Measurements from ENCODE around the gene CATSPER3.

The CATSPER3 gene

DNA sequence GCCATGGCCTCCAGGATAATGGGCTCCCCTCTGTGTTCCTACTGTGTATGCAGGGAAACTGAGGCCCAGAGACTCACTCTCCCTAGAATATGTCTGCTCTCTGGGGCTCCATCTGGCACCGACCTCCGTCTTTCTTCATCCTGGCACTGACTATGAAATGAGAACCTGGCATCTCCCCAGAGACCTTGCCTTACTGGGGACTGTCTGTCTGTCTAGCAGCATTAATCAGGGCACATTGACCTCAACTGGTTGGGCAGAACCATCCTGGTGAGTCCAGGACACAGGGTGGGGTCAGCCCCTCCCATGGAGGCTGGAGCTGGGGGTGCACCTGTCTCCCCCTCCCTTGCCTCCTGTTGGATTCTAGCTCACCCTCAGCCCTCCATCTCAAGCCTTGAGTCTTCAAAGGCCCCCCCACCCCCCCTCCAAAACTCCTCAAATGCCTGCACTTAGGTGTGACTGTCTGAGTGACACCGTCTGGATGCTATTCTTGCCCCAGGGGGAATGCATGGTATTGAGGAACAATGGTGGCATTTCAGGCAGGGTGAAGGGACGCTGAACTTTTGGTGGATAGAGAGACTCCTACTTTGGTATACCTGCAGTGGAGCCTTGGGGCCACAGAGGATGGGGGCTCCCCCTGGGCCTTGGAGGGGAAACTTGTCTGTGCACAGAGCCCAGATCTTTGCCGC, 79.1 kb downstream of the CATSPER3 start:
- Histone ChIP-seq H3K27ac (ENCODE audit: low read depth, low read length) (no peak overlapping the region), H3K27me3 (ENCODE audit: control insufficient read depth, insufficient read depth, low read length) (peaks cover 20% of the 10 kb centered on the region), H3K9ac (ENCODE audit: low read length) (no peak overlapping the region), H3K4me1 (ENCODE audit: control insufficient read depth, insufficient read depth, low read length) (no peaks in the 10 kb centered on the region), H3K4me3 (ENCODE audit: low read length) (no peak overlapping the region), H3K36me3 (ENCODE audit: control insufficient read depth, insufficient read depth, low read length) (no peaks in the 10 kb centered on the region)

- Histone ChIP-seq H3K27ac (ENCODE audit: low read depth, low read length) (no peak overlapping the region), H3K36me3 (ENCODE audit: control insufficient read depth, insufficient read depth, low read length) (no peaks in the 10 kb centered on the region), H3K4me1 (ENCODE audit: control insufficient read depth, insufficient read depth, low read length) (no peaks in the 10 kb centered on the region), H3K27me3 (ENCODE audit: control insufficient read depth, insufficient read depth, low read length) (peaks cover 19% of the 10 kb centered on the region), H3K4me3 (ENCODE audit: low read length) (no peak overlapping the region), H3K9ac (ENCODE audit: low read length) (no peak overlapping the region)
Measured at GRCh38 chr5:135047347-135047695, 79.6 kb downstream of the CATSPER3 start.

- no peak overlapping the region for H3K9ac ChIP-seq (ENCODE audit: low read length)
Measured at GRCh38 chr5:135048286-135048685, 80.6 kb downstream of the CATSPER3 start.

GRCh38 chr5:135048930-135049329, 81.2 kb downstream of the CATSPER3 start:
- H3K27ac ChIP-seq (ENCODE audit: low read depth, low read length): no peak overlapping the region
- peaks cover 19% of the 10 kb centered on the region for H3K27me3 ChIP-seq (ENCODE audit: control insufficient read depth, insufficient read depth, low read length)
- no peaks in the 10 kb centered on the region for H3K4me1 ChIP-seq (ENCODE audit: control insufficient read depth, insufficient read depth, low read length)
- H3K4me3 ChIP-seq (ENCODE audit: low read length): no peak overlapping the region
- H3K9ac ChIP-seq (ENCODE audit: low read length): no peak overlapping the region
- H3K36me3 ChIP-seq (ENCODE audit: control insufficient read depth, insufficient read depth, low read length): no peaks in the 10 kb centered on the region

More at GRCh38 chr5:135048286-135048685, 80.6 kb downstream of the CATSPER3 start:
- Histone ChIP-seq H3K36me3 (ENCODE audit: control insufficient read depth, insufficient read depth, low read length) (no peaks in the 10 kb centered on the region), H3K4me3 (ENCODE audit: low read length) (no peak overlapping the region), H3K27me3 (ENCODE audit: control insufficient read depth, insufficient read depth, low read length) (peaks cover 19% of the 10 kb centered on the region), H3K4me1 (ENCODE audit: control insufficient read depth, insufficient read depth, low read length) (no peaks in the 10 kb centered on the region), H3K27ac (ENCODE audit: low read depth, low read length) (no peak overlapping the region)

DNA sequence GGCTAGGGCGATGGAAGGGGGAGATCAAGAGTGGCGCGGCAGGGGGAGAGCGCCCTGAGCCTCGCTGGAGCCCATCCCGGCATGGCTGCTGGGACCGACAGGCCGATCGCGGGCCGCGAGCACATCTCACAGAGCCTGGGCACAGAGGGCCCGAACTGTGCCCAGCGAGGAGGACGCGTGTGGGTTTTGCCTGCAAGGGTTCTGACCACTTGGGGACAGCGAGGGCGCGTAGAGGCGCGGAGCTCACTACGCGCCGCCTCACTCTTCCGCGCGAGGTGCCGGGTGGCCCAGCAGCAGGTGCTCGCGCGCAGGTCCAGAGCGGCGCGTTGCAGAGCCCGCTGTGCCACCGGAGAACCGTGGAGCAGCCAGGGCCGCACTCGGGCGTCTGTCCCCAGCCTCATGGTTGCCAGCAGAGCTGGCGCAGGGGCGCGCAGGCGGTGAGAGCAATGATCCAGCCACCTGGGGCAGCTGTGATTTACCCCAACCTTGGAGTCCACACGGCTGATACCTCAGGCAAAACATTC, 82.6 kb downstream of the CATSPER3 start:
- Histone ChIP-seq H3K9ac (ENCODE audit: low read length) (no peak overlapping the region), H3K27me3 (ENCODE audit: control insufficient read depth, insufficient read depth, low read length) (peaks cover 17% of the 10 kb centered on the region), H3K4me1 (ENCODE audit: control insufficient read depth, insufficient read depth, low read length) (no peaks in the 10 kb centered on the region), H3K36me3 (ENCODE audit: control insufficient read depth, insufficient read depth, low read length) (no peaks in the 10 kb centered on the region), H3K4me3 (ENCODE audit: low read length) (no peak overlapping the region), H3K27ac (ENCODE audit: low read depth, low read length) (no peak overlapping the region)

DNA sequence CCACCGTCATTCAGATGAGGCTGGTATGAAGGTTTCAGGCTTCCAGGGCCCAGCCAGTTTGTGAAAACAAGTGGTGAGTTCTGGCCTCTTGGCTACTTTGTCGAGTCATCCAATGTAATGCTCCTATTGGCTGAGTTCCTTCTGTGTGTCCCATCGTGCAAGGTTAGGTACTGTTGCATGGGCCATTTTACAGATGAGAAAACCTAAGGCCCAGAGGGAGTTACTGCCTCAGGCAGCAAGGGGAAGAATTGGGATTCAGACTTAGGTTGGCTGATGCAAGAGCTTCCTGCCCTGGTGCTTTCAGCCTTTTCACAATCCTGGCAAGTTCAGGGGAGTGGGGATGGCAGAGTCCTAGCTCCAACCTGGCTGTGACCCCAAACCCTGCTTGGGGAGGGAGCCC, 83.7 kb downstream of the CATSPER3 start:
- Histone ChIP-seq H3K36me3 (ENCODE audit: control insufficient read depth, insufficient read depth, low read length) (no peaks in the 10 kb centered on the region), H3K4me3 (ENCODE audit: low read length) (no peak overlapping the region), H3K4me1 (ENCODE audit: control insufficient read depth, insufficient read depth, low read length) (no peaks in the 10 kb centered on the region), H3K27me3 (ENCODE audit: control insufficient read depth, insufficient read depth, low read length) (peaks cover 15% of the 10 kb centered on the region), H3K27ac (ENCODE audit: low read depth, low read length) (no peak overlapping the region), H3K9ac (ENCODE audit: low read length) (no peak overlapping the region)

- H3K9ac ChIP-seq (ENCODE audit: low read length): no peak overlapping the region
- peaks cover 12% of the 10 kb centered on the region for H3K27me3 ChIP-seq (ENCODE audit: control insufficient read depth, insufficient read depth, low read length)
- no peaks in the 10 kb centered on the region for H3K36me3 ChIP-seq (ENCODE audit: control insufficient read depth, insufficient read depth, low read length)
- no peak overlapping the region for H3K27ac ChIP-seq (ENCODE audit: low read depth, low read length)
- H3K4me1 ChIP-seq (ENCODE audit: control insufficient read depth, insufficient read depth, low read length): no peaks in the 10 kb centered on the region
- no peak overlapping the region for H3K4me3 ChIP-seq (ENCODE audit: low read length)
Measured at GRCh38 chr5:135051872-135052271, 84.2 kb downstream of the CATSPER3 start.

- no peaks in the 10 kb centered on the region for H3K4me1 ChIP-seq (ENCODE audit: control insufficient read depth, insufficient read depth, low read length)
- no peaks in the 10 kb centered on the region for H3K36me3 ChIP-seq (ENCODE audit: control insufficient read depth, insufficient read depth, low read length)
- no peak overlapping the region for H3K4me3 ChIP-seq (ENCODE audit: low read length)
- no peak overlapping the region for H3K9ac ChIP-seq (ENCODE audit: low read length)
- no peak overlapping the region for H3K27ac ChIP-seq (ENCODE audit: low read depth, low read length)
- peaks cover 12% of the 10 kb centered on the region for H3K27me3 ChIP-seq (ENCODE audit: control insufficient read depth, insufficient read depth, low read length)
Measured at GRCh38 chr5:135052511-135053145, 84.9 kb downstream of the CATSPER3 start.

DNA sequence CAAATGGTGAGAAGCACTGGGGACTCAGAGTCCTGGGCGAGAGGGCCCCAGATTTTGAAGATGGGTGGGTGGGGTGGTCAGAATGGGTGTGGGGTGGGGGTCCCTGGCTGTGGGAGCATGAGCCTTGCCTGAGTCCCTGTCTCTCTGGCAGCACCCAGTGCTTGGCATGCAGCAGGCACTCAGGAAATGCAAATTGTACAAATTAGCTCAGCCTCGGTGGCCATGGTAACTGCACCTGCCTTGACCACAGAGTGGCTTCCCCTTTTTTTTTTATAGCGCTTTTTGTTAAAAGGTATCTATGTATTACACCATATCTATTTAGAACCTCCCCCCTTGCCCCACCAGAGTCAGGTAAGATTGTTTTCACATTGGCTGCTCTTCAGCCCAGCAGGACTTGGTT, 85.6 kb downstream of the CATSPER3 start:
- Histone ChIP-seq H3K4me1 (ENCODE audit: control insufficient read depth, insufficient read depth, low read length) (no peaks in the 10 kb centered on the region), H3K27ac (ENCODE audit: low read depth, low read length) (no peak overlapping the region), H3K9ac (ENCODE audit: low read length) (no peak overlapping the region), H3K4me3 (ENCODE audit: low read length) (no peak overlapping the region), H3K36me3 (ENCODE audit: control insufficient read depth, insufficient read depth, low read length) (no peaks in the 10 kb centered on the region), H3K27me3 (ENCODE audit: control insufficient read depth, insufficient read depth, low read length) (peaks cover 10% of the 10 kb centered on the region)

DNA sequence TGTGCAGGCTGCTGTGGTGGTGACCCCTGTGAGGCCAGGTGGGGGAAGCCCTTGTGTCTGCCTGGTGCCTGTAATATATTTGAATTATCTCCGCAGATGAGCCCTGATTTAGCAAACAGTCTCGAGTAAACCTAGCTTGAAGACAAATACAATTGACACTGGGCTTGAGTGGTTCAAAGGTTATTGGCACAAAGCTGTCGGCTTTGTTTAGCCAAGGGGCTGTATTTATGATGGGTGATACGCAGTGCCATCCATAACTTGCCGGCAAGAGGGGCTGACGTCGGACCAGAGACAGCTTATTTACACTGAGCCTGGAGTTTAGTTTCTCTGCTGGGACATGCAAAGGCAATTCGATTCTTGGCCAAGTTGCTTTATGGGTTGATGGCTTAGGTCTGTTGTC, 86.3 kb downstream of the CATSPER3 start:
- H3K4me1 ChIP-seq (ENCODE audit: control insufficient read depth, insufficient read depth, low read length): no peaks in the 10 kb centered on the region
- H3K27ac ChIP-seq (ENCODE audit: low read depth, low read length): no peak overlapping the region
- no peak overlapping the region for H3K4me3 ChIP-seq (ENCODE audit: low read length)
- peaks cover 10% of the 10 kb centered on the region for H3K27me3 ChIP-seq (ENCODE audit: control insufficient read depth, insufficient read depth, low read length)
- no peak overlapping the region for H3K9ac ChIP-seq (ENCODE audit: low read length)
- H3K36me3 ChIP-seq (ENCODE audit: control insufficient read depth, insufficient read depth, low read length): no peaks in the 10 kb centered on the region

DNA sequence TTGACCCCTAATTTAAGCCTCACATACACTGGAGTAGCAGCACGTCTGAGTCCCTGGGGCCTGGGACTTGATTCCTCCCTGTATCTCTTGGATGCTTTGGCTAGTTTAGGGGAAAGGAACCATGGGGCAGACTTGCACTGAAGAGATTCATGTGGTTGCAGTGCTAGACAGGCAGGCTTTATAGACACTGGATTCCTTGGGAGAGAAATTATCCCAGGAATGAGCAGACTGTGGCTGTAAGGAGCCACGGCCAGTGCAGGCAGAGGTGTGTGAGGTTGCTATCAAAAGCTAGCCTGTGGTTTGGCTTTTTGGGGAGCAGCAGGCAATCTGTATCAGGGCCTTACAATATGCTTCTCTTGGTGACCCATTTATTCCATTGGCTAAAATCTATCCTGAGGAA, 86.8 kb downstream of the CATSPER3 start:
- no peak overlapping the region for H3K27ac ChIP-seq (ENCODE audit: low read depth, low read length)
- H3K9ac ChIP-seq (ENCODE audit: low read length): no peak overlapping the region
- H3K4me3 ChIP-seq (ENCODE audit: low read length): no peak overlapping the region
- H3K36me3 ChIP-seq (ENCODE audit: control insufficient read depth, insufficient read depth, low read length): no peaks in the 10 kb centered on the region
- H3K27me3 ChIP-seq (ENCODE audit: control insufficient read depth, insufficient read depth, low read length): peaks cover 10% of the 10 kb centered on the region
- H3K4me1 ChIP-seq (ENCODE audit: control insufficient read depth, insufficient read depth, low read length): no peaks in the 10 kb centered on the region

DNA sequence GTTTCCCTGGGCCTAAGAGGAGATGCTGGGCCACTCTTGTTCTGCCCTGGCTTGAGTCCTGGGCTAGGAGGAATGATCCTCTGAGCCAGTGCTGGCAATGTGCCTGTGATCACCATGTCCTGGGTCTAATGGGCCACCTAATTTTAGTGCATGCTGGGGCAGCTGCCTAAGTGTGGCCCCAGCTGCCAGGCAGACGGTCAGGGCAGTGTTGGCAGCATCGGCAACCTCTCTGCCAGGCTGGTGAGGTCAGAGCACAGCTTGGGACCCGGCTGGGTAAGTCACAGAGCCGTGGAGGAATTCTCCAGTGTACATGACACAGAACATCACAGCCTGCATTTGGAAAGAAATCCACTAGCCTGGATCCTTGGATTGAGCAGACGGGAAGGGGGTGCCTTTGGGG, 87.7 kb downstream of the CATSPER3 start:
- H3K36me3 ChIP-seq (ENCODE audit: control insufficient read depth, insufficient read depth, low read length): no peaks in the 10 kb centered on the region
- H3K4me1 ChIP-seq (ENCODE audit: control insufficient read depth, insufficient read depth, low read length): no peaks in the 10 kb centered on the region
- no peak overlapping the region for H3K9ac ChIP-seq (ENCODE audit: low read length)
- no peak overlapping the region for H3K27ac ChIP-seq (ENCODE audit: low read depth, low read length)
- H3K4me3 ChIP-seq (ENCODE audit: low read length): no peak overlapping the region
- H3K27me3 ChIP-seq (ENCODE audit: control insufficient read depth, insufficient read depth, low read length): peaks cover 6% of the 10 kb centered on the region

Data from rectal smooth muscle tissue (tissue), 1 donor.